Measurements from ENCODE around the gene ZNF580. TPM values are rescaled to one million over a fixed set of nuclear protein-coding genes. Genes with fewer than 3 reads are reported as not detected.

Gene ZNF580
- total and polyA plus RNA-seq, 10 of the 15 experiments (the other 5 are each of a cell fraction or from before 2014, with no cell fraction given): 2.3 to 31.8 (median 10.0) TPM

- TF ChIP-seq IRF5 (IDR thresholded peaks at IDR 0.05; ENCODE audit: borderline replicate concordance): no peak
Observed at GRCh38 chr19:55688422-55689218, 47.8 kb downstream of the ZNF580 start (continued).

- H3K9ac ChIP-seq (ENCODE audit: control insufficient read depth, insufficient read depth, low read length): no peak overlapping the region
- H3K27me3 ChIP-seq (replicated peaks in 1 of 2; ENCODE audit: control insufficient read depth in 2 of 2, insufficient read depth in 2 of 2, low read length in 1 of 2): no peaks in the 10 kb centered on the region
- no peak overlapping the region for H2AFZ ChIP-seq (ENCODE audit: control insufficient read depth, low read depth, low read length)
- no peaks in the 10 kb centered on the region for H3K9me3 ChIP-seq (replicated peaks; ENCODE audit: control insufficient read depth, insufficient read depth, low read length)
- H3K4me3 ChIP-seq: no peak overlapping the region
- ChIA-PET RAD21 (ENCODE audit: unreplicated experiment) (no interaction called here), SMC1A (ENCODE audit: uncharacterized antibody, unreplicated experiment) (no interaction called here), POLR2A (no interaction called here), CTCF (no interaction called here)
- intact Hi-C loops (cut with micrococcal nuclease; ENCODE audit: unreplicated experiment): no loop called here
- no peaks in the 10 kb centered on the region for H3K4me1 ChIP-seq (ENCODE audit: control insufficient read depth, insufficient read depth, low read length)
- no peak overlapping the region for H3K27ac ChIP-seq (ENCODE audit: control insufficient read depth, insufficient read depth)
- peaks cover 2% of the 10 kb centered on the region for H3K79me2 ChIP-seq (ENCODE audit: control insufficient read depth, insufficient read depth, low read length)
- WGBS (ENCODE audit: insufficient coverage, insufficient replicate concordance, low lambda C conversion rate, missing lambda C conversion rate): 96% methylated on average over 33 of the region's 35 CpGs
- H4K20me1 ChIP-seq (ENCODE audit: control insufficient read depth, insufficient read depth): peaks cover 5% of the 10 kb centered on the region; the same call in 1 of the 2 replicates
- no peak overlapping the region for H3K4me2 ChIP-seq (ENCODE audit: control insufficient read depth, insufficient read depth)
- no peak for FAIRE-seq
- DNase-seq (ENCODE audit: low read depth, low spot score): no peak
- no peak for ATAC-seq
- TF ChIP-seq CEBPB (IDR thresholded peaks at IDR 0.05; ENCODE audit: borderline replicate concordance in 1 of 2, low read depth in 2 of 2, low read length in 2 of 2) (no peak), POLR2A (IDR thresholded peaks at IDR 0.05; ENCODE audit: low read depth, low read length) (0 out of 2 replicates have a peak, but pooled peaks have one; percentile 26)
- in situ Hi-C loops (cut with MboI): no loop called here
- peaks cover 14 to 49% of the 10 kb centered on the region in 2 experiments; a peak in 3 of 4 replicates for H3K36me3 ChIP-seq (ENCODE audit: control insufficient read depth in 2 of 2, insufficient read depth in 2 of 2, low read length in 1 of 2)
- BruUV-seq (replicated peaks): no TSS peak
Observed at GRCh38 chr19:55689411-55690108, 48.8 kb downstream of the ZNF580 start.
